HG02571 (cell line): ENCODE measurements around the gene HECW1.
A peak's percentile ranks its signal among the peaks of the same experiment; 100 is the strongest.
"Not testable (repeated sequence)": the region's sequence is repeated elsewhere in the genome, so short reads cannot be mapped to it uniquely, and the experiment has no call there.

ENCODE experiments used
- ATAC-seq: cut with Tn5 transposase; IDR thresholded peaks from one replicate; pipeline ENCODE4 v1.9.1; 2021; ENCODE audit warnings: mild to moderate bottlenecking, moderate library complexity; ENCODE audit not compliant: unreplicated experiment

HECW1 gene

DNA sequence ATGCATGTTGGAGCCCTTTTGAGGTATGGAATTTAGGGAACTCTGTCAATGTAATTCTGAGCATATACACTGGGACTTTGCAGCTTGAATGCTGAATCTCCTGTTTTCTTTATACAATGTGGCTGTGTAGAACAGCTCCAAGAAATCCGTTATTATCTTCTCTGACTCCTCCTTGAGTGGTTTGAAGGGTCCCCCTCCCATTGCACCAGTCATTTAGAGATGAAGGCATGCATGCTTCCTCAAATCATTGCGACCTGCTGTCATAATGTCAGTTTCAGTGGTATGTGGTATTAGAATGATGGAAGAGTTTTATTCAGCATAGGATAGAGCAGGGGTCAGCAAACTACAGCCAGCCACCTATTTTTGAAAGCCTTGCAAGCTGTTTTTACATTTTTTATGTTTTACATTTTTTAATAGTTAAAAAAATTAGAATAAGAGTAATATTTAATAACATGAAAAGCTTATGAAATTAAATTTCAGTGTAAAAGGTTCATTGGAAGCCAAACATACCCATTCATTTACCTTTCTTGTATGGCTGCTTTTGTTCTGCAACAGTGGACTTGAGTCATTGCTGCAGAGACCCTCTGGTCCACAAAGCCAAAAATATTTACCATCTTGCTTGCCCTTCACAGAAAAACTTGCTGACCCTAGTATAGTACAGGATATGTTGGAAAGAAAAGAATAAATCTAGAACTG, 478.6 kb downstream of the HECW1 start:
- peak; percentile 67 for ATAC-seq

GRCh38 chr7:43591558-43592180, 479.2 kb downstream of the HECW1 start:
- ATAC-seq, result no peak

- no peak for ATAC-seq
These were observed 479.9 kb downstream of the HECW1 start for GRCh38 chr7:43592326-43592725.

DNA sequence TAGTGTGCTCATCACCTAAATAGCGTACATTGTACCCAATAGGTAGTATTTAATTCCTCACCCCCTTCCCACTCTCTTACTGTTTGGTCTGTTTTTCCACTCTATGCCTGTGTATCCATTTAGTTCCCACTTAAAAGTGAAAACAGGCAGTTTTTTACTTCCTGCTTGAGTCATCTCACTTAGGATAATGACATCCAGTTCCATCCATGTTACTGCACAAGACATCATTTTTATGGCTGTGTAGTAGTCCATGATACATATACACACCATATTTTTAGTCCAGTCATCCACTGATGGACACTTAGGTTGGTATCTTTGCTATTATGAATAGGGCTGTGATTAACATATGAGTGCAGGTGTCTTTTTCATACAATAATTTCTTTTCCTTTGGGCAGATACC, 480.6 kb downstream of the HECW1 start:
- no peak for ATAC-seq

DNA sequence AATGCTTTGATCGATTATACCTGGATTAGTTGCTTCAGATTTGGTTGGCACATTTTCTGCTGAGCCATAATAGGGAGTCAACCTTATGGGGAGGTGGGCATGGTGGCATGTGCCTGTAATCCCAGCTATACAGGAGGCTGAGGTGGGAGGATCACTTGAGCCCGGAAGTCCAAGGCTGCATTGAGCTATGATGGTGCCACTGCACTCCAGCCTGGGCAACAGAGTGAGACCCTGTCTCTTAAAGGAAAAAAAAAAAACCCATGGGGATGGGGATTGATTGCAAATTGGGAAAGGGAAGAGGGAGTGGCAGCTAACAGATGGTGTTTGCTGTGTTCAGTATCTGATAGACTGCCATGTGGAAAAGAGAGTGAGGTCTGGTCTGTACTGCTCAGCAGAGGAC, 481.6 kb downstream of the HECW1 start:
- no peak for ATAC-seq

GRCh38 chr7:43596426-43596825, 484.0 kb downstream of the HECW1 start:
- not testable (repeated sequence) for ATAC-seq

DNA sequence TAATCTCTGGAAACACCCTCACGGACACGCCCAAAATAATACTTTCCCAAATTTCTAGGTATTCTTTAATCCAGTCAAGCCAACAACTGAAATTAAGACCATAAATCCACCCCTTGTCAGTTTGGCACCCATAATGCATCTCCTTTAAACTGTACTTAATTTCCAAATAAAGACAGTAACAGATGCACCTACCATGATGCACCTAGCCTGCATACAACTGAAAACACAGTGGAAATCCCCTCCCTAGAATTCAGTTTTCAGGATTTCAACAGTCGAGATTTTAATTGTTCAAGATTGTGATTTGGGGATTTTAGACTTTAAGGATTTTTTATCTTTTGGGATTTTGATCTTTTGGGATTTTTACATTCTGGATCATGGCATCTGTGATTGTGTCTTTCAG, 487.6 kb downstream of the HECW1 start:
- no peak for ATAC-seq

DNA sequence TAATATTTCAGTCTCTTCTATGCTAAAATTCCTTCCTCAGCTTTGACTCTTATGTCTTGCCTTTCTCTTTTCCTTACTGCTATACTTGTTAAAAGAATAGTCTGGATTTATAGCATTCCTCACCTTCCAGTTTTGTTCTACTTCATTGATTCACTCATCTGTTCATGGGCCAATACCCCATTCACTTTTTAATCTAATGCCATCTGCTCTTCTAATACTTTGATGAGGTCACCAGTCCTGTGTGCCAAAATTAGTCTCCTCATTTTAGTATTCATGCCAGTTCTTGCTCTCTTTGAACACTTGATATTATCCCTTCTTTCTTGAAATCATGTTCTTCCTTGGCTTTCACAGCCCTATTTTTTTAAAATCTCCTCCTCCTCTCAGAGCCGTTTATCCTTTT, 489.8 kb downstream of the HECW1 start:
- no peak for ATAC-seq

- no peak for ATAC-seq
These were observed 491.8 kb downstream of the HECW1 start for GRCh38 chr7:43604251-43604650.

GRCh38 chr7:43609097-43609496, 496.6 kb downstream of the HECW1 start:
- no peak for ATAC-seq

- no peak for ATAC-seq
These were observed 499.7 kb downstream of the HECW1 start for GRCh38 chr7:43612128-43612527.

GRCh38 chr7:43612599-43613589, 500.4 kb downstream of the HECW1 start:
- ATAC-seq, result peak; percentile 61
